ENCODE measurements around the gene DCAF11.

DNA sequence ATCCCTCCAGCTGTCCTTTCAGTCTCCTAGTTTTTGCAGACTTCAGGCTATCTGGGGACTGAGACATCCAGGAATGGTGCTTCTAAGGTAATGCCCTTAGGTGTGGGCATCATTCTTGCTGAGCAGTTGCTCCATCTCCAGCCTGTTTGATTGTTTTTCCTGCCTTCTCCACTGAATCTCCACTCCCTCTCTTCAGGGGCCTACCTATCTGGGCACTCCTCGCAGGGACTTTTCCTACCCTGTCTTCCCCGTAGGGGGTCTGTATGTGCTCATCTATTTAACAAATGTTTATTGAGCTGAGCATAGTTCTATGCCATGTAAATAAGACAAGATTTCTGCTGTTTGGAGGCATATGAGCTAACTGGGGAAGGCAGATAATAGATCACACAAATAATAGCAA is 18.4 kb downstream of the DCAF11 start:
- TF ChIP-seq, protein P1, sequence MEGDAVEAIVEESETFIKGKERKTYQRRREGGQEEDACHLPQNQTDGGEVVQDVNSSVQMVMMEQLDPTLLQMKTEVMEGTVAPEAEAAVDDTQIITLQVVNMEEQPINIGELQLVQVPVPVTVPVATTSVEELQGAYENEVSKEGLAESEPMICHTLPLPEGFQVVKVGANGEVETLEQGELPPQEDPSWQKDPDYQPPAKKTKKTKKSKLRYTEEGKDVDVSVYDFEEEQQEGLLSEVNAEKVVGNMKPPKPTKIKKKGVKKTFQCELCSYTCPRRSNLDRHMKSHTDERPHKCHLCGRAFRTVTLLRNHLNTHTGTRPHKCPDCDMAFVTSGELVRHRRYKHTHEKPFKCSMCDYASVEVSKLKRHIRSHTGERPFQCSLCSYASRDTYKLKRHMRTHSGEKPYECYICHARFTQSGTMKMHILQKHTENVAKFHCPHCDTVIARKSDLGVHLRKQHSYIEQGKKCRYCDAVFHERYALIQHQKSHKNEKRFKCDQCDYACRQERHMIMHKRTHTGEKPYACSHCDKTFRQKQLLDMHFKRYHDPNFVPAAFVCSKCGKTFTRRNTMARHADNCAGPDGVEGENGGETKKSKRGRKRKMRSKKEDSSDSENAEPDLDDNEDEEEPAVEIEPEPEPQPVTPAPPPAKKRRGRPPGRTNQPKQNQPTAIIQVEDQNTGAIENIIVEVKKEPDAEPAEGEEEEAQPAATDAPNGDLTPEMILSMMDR (conservative IDR thresholded peaks at IDR 0.05): no peak
- TF ChIP-seq EZH2 (IDR thresholded peaks at IDR 0.05; ENCODE audit: low read depth): no peak

Data from PC-9 (cell line).